T follicular helper cell (primary cell): Measurements from ENCODE around the gene IL1R2.

Experiments
- DNase-seq: peaks from one replicate; pipeline ENCODE4 v3.0.0-alpha.2; 2020; ENCODE audit warnings: low read depth

The IL1R2 gene

DNA sequence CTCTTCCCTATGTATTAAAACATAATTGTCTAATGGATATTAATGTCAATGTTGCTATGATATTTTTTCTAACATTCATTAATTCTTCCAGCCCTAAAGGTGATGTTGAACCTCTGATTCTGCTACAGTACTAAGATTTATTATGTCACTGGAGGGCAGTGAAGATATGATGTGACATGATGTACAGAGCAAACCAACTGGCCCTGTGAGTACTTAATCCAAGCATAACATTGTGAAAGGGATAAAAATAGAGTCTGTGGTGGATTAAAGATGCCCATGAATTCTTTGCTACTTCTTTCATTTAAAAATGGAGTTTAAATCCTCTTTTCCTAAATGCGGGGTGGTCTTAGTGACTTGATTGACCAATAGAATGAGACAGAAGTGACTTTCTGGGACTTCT is 51.8 kb downstream of the IL1R2 start:
- DNase-seq, result no peak

- no peak for DNase-seq
Observed at GRCh38 chr2:102044235-102044896, 52.6 kb downstream of the IL1R2 start.

- no peak for DNase-seq
Observed at GRCh38 chr2:102044967-102045489, 53.3 kb downstream of the IL1R2 start.

GRCh38 chr2:102045697-102046096 is 53.9 kb downstream of the IL1R2 start:
- no peak for DNase-seq

- DNase-seq, result no peak
Observed at GRCh38 chr2:102046135-102046986, 54.6 kb downstream of the IL1R2 start.

DNA sequence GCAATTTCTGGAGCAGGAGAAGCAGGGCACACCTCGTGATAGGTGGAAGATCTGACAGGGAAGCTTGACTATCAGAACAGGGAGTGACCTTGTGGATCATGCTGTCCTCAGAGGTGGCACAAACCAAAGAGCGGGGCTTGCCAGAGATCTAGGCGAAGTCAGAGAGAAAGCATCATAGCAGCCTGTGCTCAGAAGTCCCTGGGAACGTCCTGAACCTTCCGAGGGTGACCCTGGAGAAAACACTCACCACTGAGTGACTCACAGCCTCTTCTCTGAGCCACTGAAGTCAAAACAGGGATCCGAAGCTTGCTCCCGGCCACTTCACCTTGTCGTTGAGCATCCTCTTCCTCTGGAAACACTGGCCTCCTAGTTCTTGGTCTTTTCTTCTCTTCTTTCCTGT is 56.7 kb downstream of the IL1R2 start:
- DNase-seq, result no peak

GRCh38 chr2:102049756-102050443 is 58.1 kb downstream of the IL1R2 start:
- DNase-seq, result no peak

GRCh38 chr2:102050854-102051391 is 59.2 kb downstream of the IL1R2 start:
- no peak for DNase-seq

GRCh38 chr2:102051692-102052277 is 60.0 kb downstream of the IL1R2 start:
- no peak for DNase-seq

GRCh38 chr2:102052365-102052764 is 60.6 kb downstream of the IL1R2 start:
- no peak for DNase-seq

GRCh38 chr2:102053096-102053495 is 61.3 kb downstream of the IL1R2 start:
- DNase-seq, result no peak

GRCh38 chr2:102055346-102055990 is 63.7 kb downstream of the IL1R2 start:
- DNase-seq, result no peak

- DNase-seq, result no peak
Observed at GRCh38 chr2:102056079-102056581, 64.4 kb downstream of the IL1R2 start.

DNA sequence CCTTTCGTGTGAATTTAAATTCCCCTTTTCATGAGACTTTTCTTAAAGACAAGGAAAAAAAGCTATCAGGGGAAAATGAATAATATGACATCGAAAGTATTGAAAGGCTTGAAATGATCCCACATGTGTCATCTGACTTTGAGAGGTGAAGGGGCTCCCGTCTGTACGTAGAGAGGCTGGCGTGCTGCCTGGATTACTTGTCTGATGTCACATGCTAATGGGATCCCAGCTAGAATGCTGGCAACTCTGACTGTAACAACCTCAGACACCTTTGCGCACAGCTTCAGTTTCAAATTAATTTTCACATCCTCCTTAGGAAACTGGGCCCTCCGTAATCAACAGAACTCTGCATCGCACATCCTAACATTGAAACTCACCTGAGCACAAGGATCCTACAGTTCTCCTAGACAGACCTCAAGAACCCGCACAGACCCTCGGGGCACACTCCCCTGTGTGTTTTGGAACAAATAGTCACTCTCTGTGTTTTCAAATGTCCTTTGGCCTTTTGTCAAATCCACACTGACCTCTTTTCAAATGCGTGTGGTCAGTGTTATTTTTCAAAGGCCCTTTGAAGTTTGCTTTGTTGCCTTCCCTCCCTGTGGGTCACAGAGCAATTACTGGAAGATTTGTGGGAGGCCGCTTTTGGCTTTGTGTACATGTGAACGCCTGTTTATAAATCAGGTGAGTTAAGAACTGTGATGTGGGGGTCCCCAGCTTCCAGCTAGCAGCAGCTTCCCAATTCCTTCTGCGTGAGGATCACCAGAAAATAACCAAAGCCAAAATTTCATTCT is 65.9 kb downstream of the IL1R2 start:
- DNase-seq, result no peak

DNA sequence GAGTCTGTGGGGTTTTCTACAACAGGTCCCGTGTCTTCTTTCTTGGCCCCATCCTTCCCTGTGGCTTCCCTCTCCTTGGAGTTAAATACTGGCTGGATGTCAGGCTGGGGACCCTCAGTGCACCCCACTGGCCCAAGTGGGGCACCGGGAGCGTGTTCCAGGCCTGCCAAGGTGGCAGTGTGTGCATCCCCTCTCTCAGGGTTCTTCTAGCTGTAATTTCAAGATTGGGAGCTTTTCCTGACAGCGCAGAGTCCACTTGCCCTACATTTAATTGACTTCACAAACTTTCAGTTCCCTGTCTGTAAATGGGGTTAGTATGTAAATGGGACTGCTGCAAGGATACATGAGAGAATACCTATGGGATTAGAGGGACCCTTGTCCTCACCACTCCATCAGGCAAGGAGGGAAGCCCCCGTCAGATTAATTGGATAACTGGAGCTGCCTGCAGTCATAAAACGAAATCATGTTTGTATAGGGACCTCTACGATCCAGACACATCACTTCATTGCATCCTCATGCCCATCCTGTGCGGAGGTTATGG is 66.6 kb downstream of the IL1R2 start:
- no peak for DNase-seq

DNA sequence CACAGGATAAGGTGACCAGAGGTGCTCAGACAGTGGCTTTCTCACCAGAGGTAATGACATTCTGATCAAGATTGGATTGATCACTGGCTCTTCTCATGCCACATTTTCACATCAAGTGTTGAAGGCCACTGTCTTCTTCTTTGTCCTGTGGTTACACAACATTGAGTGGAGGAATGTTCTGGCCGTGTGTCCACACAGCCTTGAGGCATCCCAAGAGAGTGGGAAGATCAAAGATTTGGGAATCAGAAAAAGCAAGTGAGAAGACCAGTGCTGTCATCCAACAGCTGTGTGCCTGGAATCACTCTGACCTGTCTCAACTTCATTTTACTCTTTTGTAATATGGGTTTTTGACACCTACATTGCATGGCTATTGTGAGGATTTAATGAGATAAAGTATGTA is 67.4 kb downstream of the IL1R2 start:
- DNase-seq, result no peak

DNA sequence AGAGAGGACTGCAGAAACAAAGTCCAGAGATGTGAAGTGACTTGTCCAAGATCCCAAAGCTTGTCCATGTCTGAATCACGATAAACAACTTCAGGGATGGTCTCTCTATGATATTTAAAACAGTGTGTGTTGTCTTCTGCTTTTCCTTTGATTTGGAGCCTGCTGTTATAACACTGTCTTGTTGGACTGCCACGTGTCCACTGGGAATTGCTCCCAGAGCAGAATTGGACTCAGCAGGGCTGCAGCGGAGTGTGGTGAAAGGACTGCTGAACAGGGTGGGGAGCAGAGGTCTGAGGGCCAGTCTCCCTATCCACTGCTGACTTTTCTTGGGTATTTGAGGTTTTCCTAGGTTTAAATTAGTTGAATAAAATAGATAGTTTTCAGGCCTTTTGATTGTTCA is 68.3 kb downstream of the IL1R2 start:
- DNase-seq, result no peak

DNA sequence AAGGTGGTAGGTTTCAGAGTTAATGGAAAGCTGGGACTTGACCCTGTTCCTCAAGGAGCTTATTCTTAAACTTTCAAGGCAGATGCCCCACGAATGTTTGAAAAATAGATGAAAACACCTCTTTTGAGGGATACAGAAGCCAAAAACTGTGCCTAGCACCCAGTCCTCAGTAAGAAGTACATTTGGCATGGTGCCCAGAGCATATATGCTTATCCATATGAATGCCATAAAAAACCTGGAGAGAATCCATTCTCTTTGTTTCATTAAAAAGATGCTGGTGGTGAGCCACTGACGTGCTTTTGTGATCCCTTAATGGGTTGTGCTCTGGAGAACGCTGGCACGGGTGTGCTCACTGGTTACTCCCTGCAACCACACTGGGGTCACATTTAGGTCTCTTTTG is 69.0 kb downstream of the IL1R2 start:
- DNase-seq, result no peak

DNA sequence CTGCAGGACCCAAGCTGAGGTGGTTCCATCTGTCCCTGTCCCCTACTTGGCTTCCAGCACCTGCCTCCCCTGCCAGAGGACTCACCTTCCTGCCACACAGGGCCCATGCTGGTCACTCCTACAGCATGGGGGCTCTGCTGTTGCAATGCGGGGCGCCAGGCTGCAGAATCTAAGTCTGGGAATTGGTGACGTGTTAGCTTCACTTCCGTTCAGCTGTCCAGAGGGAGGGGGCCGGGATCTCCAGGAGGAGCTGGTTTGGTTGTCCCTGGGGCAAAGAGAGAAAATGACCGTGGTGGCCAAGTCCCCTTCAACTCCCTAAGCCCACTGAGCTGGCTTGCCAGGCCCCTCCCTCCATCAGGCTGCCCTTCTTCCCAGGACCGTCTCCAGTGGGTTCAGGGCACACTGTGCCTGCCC is 69.5 kb downstream of the IL1R2 start:
- no peak for DNase-seq
